LNCaP clone FGC (cell line): ENCODE measurements around the gene LEFTY2.

Experiments
- DNase-seq: peaks from one replicate; pipeline ENCODE4 v3.0.0-alpha.2; 2011; ENCODE audit warnings: low read depth
- H3K4me3 ChIP-seq: 2 replicates; pipeline ENCODE4 v1.5.1; 2011; ENCODE audit warnings: mild to moderate bottlenecking, low read depth, low read length, control low read depth
- CTCF ChIP-seq: IDR thresholded peaks from 2 replicates; pipeline ENCODE4 v1.5.1; 2012; ENCODE audit warnings: mild to moderate bottlenecking; ENCODE audit not compliant: control insufficient read depth, insufficient read depth; ENCODE audit errors: extremely low read depth

The LEFTY2 gene

GRCh38 chr1:225928186-225929175, 12.5 kb downstream of the LEFTY2 start:
- no peak for DNase-seq
- no peak for TF ChIP-seq CTCF
- H3K4me3 ChIP-seq: no peak overlapping the region

DNA sequence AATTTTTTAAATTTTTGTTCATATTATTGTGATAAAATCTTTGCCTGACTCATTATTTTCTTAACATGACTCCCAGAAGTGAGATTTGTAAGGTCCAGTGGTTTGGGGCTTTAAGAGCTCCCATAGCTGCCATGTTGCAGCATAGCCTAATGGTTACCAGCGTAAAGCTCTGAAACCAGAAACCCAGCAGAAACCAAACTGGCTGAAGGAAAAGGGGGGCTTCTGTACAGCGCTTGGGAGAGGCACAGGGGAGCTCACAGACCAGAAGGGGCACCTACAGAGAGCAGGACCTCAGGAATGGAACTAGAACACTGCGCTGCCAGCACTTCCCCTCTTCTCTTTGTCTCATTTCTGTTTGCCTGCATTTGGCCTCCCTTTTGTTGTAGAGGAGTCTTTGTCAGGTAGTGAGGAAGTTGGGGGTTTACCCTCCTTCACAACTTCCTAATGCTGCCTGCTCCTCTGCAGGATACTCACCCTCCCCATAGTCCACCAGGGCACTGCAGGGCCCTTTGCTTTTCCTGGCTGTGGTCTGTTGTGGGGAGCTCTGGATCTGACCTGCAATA, 14.4 kb downstream of the LEFTY2 start:
- no peak for DNase-seq
- TF ChIP-seq CTCF: no peak
- H3K4me3 ChIP-seq: no peak overlapping the region

- H3K4me3 ChIP-seq: peak within 1 kb of the TSS; percentile 68
- DNase-seq: peak; percentile 82
- TF ChIP-seq CTCF: no peak
Measured at GRCh38 chr1:225923692-225924555, 17.1 kb downstream of the LEFTY2 start, which contains the start of gene PYCR2. PYCR2 (minus strand) TSS chr1:225924250; CDS start chr1:225924110, 140 bp downstream.

DNA sequence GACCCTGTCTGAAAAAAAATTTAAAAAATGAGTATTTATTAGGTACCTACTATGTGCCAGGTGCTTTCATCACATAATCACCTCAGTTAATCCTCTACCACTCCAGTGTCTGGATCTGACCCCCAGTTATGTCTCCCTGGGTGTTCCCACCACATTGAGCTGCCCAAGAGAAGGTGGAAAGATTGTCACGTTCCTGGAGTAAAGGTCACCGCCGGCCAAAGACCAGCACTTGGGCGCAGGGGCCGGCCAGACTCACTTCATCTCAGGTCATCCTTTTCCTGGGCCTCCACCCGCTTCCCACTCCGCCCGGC, 17.7 kb downstream of the LEFTY2 start:
- no peak for TF ChIP-seq CTCF
- H3K4me3 ChIP-seq: peak overlapping the region; percentile 68
- no peak for DNase-seq

DNA sequence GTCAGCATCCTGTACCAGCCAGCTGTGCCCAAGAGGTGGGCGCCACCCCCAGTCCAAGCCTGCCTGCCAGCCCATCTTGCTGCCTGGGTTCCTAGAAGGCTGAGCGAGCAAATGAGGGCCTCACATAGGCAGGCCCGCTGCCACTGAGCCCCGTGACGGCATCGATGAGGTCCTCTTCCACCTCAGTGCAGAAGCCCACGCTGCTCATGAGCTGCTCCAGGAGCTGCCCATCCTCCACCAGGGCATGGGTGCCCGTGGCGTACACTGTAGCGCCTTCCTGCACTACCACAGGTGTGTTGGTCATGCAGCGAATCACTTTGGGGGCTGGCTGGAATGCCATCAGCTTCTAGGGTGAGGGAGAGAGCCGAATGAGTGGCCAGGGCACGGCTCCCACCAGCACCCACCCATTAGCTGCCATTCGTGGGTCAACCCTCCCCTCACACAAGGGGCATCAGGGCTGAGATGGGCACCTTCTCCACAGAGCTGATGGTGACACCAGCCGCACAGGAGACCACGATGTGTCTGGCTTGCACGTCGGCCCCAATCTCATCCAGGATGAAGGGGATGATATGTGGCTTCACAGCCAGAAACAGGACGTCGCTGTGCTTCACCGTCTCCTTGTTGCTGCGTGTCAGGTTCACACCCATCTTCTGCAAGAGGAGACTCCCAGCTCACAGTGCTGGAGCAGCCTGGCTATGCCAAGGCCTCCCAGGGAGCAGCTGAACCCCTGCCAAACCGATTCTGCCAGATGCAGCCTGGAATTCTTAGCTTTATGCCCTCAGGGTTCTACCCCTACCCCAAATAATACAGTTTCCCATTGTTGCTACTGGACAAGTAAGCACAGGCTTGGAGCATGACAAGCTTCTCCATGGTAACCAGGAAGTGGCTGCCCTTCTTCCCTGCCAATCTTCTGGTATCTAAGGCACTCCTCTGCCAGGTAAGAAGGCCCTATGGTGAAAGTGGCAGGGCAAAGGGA, 19.0 kb downstream of the LEFTY2 start:
- TF ChIP-seq CTCF: no peak
- H3K4me3 ChIP-seq: peak overlapping the region; percentile 68
- DNase-seq: peak; percentile 78

DNA sequence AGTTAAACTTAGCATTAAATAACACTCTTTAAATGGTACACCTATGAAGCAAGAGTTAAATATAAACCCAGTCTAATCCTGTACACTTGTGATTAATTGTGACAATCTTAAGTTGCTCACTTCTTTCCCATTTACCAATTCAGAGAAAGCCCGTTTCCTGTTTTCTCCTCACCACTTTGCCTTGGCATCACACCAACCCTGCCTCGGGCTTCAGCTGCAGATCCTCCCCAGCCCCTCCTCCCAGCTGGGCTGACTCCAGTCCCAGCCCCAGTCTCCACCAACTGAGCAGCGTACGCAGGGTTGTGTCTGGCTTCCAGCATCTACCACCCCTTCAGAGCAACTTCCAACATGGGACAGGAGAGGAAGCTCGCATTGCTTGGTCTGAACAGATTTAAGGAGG, 21.1 kb downstream of the LEFTY2 start:
- no peak for TF ChIP-seq CTCF
- H3K4me3 ChIP-seq: no peak overlapping the region
- DNase-seq: peak; percentile 42
